Measurements from ENCODE around the gene SLC30A4. TPM values are rescaled to one million over a fixed set of nuclear protein-coding genes. Genes with fewer than 3 reads are reported as not detected.
"Not testable (repeated sequence)": the region's sequence is repeated elsewhere in the genome, so short reads cannot be mapped to it uniquely, and the experiment has no call there.

SLC30A4 gene, protein sequence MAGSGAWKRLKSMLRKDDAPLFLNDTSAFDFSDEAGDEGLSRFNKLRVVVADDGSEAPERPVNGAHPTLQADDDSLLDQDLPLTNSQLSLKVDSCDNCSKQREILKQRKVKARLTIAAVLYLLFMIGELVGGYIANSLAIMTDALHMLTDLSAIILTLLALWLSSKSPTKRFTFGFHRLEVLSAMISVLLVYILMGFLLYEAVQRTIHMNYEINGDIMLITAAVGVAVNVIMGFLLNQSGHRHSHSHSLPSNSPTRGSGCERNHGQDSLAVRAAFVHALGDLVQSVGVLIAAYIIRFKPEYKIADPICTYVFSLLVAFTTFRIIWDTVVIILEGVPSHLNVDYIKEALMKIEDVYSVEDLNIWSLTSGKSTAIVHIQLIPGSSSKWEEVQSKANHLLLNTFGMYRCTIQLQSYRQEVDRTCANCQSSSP
- 7.3 TPM for total RNA-seq

DNA sequence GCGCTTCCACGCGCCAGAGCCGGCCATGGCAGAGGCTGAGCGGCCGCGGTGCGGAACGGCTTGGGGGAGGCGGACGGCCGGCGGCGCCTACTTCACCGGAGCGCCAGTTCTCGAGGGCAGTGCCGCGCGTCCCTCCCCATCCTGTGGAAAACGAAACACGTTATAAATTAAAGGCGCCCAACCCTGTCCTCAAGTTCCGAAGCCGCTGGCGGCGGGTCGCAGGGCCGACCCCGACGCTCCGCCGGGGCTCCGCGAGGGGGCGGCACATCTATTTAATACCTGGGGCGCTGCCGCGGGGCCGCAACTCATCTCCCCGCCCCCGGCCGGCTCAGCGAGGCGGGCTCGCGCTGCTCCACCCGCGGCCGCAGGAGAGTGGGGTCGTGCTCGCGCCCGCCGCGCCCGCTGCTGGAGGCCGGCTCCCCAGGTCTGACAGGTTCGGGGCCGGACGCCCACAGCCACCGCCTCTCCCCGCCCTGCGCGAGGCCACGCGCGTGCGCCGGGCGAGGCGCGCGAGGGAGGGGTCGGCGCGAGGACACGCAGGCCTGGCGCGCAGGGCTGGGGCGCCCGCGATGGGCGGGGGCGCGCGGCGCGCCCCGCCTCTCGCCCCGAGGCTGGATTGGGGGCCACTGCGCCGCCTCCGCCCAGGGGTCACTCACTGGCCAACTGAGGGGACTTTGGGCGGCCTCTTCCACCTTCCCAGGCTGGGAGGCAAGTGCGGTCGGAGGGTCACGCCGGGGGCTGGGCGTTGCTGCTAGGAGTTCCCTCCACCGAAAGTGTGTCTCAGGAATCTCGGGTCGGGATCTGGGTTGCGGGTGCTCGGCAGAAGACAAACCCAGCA, at the start of gene SLC30A4:
SLC30A4 (minus strand) TSS at position 428 of the 838 bp plus-strand sequence; CDS start at position 27, 401 bp downstream.
- DNase-seq, result peak; percentile 51

GRCh38 chr15:45555934-45556608, 33.5 kb upstream of the SLC30A4 start:
- DNase-seq, result no peak

DNA sequence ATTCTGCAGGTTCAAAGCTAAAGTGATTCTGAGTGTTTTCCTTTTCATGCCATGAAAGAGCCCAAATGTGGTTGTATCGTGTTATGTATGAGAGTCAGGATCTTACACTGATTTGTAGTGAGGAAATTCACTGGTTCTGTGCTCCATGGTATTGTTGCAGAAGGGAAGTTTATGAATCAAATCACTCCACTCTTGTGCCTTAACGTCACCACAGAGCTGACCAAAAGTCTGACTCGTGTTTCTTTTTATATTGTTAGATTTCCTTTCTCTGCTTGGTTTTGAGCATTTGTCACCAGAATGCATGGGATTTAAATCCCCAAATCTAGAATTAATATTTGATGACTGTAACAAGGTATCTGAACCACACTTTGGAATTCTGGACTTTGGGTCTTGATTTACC, 29.1 kb upstream of the SLC30A4 start:
- DNase-seq, result no peak

DNA sequence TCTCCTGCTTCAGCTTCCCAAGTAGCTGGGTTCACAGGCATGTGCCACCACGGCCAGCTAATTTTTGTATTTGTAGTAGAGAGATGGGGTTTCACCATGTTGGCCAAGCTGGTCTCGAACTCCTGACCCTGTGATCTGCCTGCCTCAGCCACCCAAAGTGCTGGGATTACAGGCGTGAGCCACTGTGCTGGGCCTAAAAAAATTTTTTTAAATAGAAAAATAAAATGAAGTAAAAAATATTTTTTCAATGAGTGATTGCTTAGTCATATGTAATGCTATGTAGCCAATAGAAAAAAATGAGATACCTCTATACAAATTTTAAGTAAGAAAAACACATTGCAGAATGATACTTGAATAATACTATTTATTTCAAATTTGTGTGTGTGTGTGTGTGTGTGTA, 27.9 kb upstream of the SLC30A4 start:
- no peak for DNase-seq

- DNase-seq, result peak; percentile 65
Observed at GRCh38 chr15:45549541-45550220, 27.1 kb upstream of the SLC30A4 start.

GRCh38 chr15:45548753-45549520, 26.4 kb upstream of the SLC30A4 start:
- no peak for DNase-seq

- no peak for DNase-seq
Observed at GRCh38 chr15:45546789-45547188, 24.2 kb upstream of the SLC30A4 start.

GRCh38 chr15:45544266-45545023, 21.9 kb upstream of the SLC30A4 start:
- DNase-seq, result no peak

GRCh38 chr15:45543051-45543450, 20.5 kb upstream of the SLC30A4 start:
- no peak for DNase-seq

- DNase-seq, result no peak
Observed at GRCh38 chr15:45540531-45540930, 18.0 kb upstream of the SLC30A4 start.

DNA sequence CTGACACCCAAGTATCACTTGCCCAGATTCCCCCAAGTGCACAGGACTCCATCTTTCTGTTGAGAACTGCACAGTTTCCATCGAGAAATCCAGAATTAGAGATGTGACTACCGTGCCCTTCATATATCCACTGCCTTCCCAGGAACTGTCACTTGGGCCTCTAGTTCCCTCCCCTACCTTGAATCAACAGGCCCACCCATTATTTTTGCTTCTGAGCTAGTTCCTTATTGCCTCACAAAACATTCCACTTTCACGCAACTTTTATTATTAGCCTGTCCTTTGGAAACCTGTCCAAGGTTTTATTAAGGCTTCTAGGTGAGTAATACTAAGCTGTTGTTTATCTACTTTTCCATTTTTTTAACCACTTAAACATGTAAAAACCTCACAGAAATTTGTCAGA, 17.1 kb upstream of the SLC30A4 start:
- DNase-seq, result no peak

- DNase-seq, result no peak
Observed at GRCh38 chr15:45536934-45537333, 14.4 kb upstream of the SLC30A4 start.

DNA sequence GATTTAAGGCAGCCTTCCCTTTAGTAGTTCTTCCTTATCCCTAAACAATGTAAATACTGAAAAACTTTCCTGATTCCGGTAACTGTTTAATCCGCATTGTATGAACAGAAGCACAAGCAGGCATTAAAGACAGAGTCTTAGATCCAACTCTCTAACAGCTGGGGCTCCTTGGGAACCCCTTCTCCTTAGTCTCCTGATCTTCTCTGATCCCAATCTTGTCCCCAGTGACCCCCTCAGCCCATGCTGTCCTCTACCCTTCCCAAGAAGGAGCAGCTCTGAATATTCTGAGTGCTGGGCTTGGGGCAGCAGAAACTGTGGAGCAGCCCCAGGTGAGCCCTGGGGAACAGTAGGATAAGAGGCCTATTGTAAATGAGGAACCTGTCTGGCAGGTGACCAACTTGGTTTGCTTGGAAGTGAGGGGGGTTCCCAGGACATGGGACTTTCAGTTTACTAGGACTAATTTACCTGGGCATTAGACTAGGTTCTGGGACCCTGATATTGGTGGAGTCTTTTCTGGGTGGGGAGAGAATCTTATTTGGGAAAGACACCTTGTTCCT, 13.0 kb upstream of the SLC30A4 start:
- DNase-seq, result no peak

DNA sequence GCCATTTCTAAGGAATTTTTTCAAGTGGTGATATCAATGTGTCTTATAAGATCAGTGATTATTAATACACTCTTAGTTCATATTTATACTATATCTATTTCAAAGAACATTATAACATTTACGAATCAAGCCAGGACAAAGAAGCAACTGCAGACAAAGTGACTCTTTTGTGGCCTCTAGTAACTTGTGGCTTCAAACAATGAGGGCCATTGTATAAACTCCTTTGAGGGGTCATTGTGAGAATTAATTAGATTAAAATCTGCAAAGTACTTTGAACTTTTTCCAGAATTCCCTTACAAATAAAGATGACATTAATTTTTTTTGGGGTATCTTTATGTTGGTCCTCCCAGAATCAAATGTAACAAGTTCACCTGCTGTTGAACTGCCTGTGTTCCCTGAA, 12.3 kb upstream of the SLC30A4 start:
- no peak for DNase-seq

DNA sequence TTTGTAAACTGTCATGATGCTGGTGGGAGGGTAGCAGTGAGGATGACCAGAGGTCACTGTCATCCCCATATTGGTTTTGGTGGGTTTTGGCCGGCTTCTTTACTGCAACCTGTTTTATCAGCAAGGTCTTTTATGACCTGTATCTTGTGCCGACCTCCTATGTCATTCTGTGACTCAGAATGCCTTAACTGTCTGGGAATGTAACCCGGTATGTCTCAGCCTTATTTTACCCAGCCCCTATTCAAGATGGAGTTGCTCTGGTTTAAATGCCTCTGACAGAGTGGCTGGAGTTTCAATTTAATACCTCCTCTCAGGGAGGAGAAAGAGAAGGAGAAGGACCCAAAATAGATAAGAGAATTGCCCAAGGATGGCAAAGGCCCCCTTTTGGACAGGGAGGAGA, 10.3 kb upstream of the SLC30A4 start:
- not testable (repeated sequence) for DNase-seq

GRCh38 chr15:45529613-45530012, 7.1 kb upstream of the SLC30A4 start:
- DNase-seq, result no peak

GRCh38 chr15:45527086-45527485, 4.5 kb upstream of the SLC30A4 start:
- DNase-seq, result no peak

DNA sequence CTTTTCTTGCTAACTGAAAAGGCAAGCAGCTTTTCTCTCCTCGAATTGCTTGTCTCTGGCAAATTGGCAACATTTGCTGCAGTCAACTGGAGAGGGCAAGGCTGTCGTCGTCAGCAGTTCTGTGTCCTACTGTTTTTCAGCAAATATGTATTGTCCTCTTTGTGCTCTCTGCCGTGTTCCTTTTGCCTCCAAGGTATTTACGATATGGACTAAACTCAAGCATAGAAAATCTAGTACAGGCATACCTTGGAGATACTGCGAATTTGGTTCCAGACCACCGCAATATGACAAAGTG, 558 bp upstream of the SLC30A4 start:
- DNase-seq, result no peak

DNA sequence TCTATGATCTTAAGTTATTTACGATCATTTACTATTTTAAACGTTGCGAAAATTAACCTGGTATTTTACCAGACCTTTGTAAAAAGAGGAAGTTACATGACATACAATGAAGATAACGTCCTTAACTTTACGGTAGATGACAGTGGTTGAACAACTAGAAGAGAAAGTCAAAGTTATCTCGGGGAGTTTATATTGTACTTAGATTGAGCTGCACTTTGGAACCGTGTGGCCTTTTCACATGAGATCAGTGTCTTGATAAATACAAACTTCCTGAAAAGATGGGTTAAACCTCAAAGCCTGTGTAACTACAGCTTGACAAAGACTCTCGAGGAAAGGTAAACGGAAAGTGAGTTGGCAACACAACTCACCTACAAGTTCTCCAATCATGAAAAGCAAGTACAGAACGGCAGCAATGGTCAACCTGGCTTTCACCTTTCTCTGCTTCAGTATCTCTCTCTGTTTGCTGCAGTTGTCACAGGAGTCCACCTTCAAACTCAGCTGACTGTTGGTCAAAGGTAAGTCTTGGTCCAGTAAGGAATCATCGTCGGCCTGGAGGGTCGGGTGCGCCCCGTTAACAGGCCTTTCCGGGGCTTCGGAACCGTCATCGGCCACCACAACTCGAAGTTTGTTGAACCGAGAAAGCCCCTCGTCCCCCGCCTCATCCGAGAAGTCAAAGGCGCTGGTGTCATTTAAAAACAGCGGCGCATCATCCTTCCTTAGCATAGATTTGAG, 793 bp downstream of the SLC30A4 start:
- DNase-seq, result no peak

DNA sequence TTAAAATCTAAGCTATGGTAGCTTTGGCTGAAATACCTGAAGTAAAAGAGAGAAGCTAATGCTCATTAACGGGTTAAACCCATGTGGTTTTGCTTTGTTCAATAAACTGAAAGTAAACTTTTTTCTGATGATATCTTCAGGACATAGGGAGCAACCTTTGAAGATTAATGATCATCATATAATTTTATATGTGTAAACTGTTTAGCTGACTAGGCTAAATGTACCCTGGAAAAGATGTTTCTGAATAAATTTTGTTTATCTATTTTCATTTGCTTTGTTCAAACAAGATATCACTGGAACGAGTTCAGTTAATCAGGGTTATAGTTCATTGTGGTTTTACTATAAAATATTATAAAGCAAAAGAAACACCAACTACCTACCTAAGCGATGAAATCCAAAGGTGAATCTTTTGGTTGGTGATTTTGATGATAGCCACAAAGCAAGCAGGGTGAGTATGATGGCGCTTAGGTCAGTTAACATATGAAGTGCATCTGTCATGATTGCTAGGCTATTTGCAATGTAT, 11.7 kb downstream of the SLC30A4 start:
- DNase-seq, result no peak

Measured in skin of body (tissue), 2 donors.